Glutamatergic neuron (in vitro differentiated cells): ENCODE measurements around the gene ZNF595. TPM values are rescaled to one million over a fixed set of nuclear protein-coding genes. Genes with fewer than 3 reads are reported as not detected.
"Not testable (repeated sequence)": the region's sequence is repeated elsewhere in the genome, so short reads cannot be mapped to it uniquely, and the experiment has no call there.

ENCODE experiments used
- DNase-seq: peaks from one replicate; pipeline ENCODE4 v3.0.0; 2022
- H3K27ac Mint-ChIP-seq: one replicate; pipeline ENCODE4 v1.8.0; 2020; ENCODE audit warnings: mild to moderate bottlenecking, mixed read lengths, inconsistent platforms; ENCODE audit not compliant: unreplicated experiment
- H3K27me3 Mint-ChIP-seq: one replicate; pipeline ENCODE4 v1.8.0; 2020; ENCODE audit warnings: mild to moderate bottlenecking, moderate library complexity, mixed read lengths, inconsistent platforms; ENCODE audit not compliant: unreplicated experiment
- H3K36me3 Mint-ChIP-seq: one replicate; pipeline ENCODE4 v1.8.0; 2020; ENCODE audit warnings: mild to moderate bottlenecking, mixed read lengths, inconsistent platforms; ENCODE audit not compliant: unreplicated experiment
- H3K4me1 Mint-ChIP-seq: one replicate; pipeline ENCODE4 v1.8.0; 2020; ENCODE audit warnings: mild to moderate bottlenecking, low read depth, mixed read lengths, inconsistent platforms; ENCODE audit not compliant: unreplicated experiment
- H3K4me3 Mint-ChIP-seq: one replicate; pipeline ENCODE4 v1.8.0; 2020; ENCODE audit warnings: mild to moderate bottlenecking, mixed read lengths, inconsistent platforms; ENCODE audit not compliant: unreplicated experiment
- H3K9me3 Mint-ChIP-seq: one replicate; pipeline ENCODE4 v1.8.0; 2020; ENCODE audit warnings: mild to moderate bottlenecking, moderate library complexity, mixed read lengths, inconsistent platforms; ENCODE audit not compliant: unreplicated experiment
- CTCF ChIP-seq: fragments of 200-600 bp; sonication (generic); IDR thresholded peaks from one replicate; pipeline ENCODE4 v1.5.0; 2021; ENCODE audit not compliant: partially characterized antibody, unreplicated experiment
- total RNA-seq: library from RNA; stranded (reverse); fragmentation: NEBNext Ultra II Directional; extraction: Animal tissue kit (Norgen Biotek cat#: 25700); gene quantifications from one replicate; pipeline ENCODE4 v1.2.1, GENCODE V29; 2021; ENCODE audit not compliant: unreplicated experiment

ZNF595 gene
- total RNA-seq, 1 donor from 2014 or later = 17.5 TPM

GRCh38 chr4:120616-121015 is 67.5 kb downstream of the ZNF595 start:
- H3K4me3 Mint-ChIP-seq = no peak overlapping the region

GRCh38 chr4:121408-122084 is 68.4 kb downstream of the ZNF595 start:
- Mint-ChIP-seq H3K27me3 (peaks cover 8% of the 10 kb centered on the region), H3K36me3 (peaks cover 4% of the 10 kb centered on the region), H3K4me3 (no peak overlapping the region), H3K9me3 (peaks cover 2% of the 10 kb centered on the region), H3K27ac (no peak overlapping the region), H3K4me1 (peaks cover 7% of the 10 kb centered on the region)
- TF ChIP-seq CTCF = no peak
- DNase-seq = no peak

More at GRCh38 chr4:120616-121015, 67.5 kb downstream of the ZNF595 start:
- H3K27ac Mint-ChIP-seq = no peak overlapping the region
- peaks cover 4% of the 10 kb centered on the region for H3K27me3 Mint-ChIP-seq
- DNase-seq = no peak
- H3K9me3 Mint-ChIP-seq = peaks cover 2% of the 10 kb centered on the region
- peaks cover 4% of the 10 kb centered on the region for H3K36me3 Mint-ChIP-seq
- peaks cover 2% of the 10 kb centered on the region for H3K4me1 Mint-ChIP-seq
- TF ChIP-seq CTCF = no peak

- not testable (repeated sequence) for H3K9me3 Mint-ChIP-seq
Observed at GRCh38 chr4:123922-124274, 70.8 kb downstream of the ZNF595 start.

GRCh38 chr4:124275-125081 is 71.4 kb downstream of the ZNF595 start, which contains the start of gene ZNF718:
TSS of gene ZNF718 (plus strand) at chr4:124501. CDS start at chr4:124671, 170 bp downstream.
- H3K27me3 Mint-ChIP-seq = peaks cover 8% of the 10 kb centered on the region
- TF ChIP-seq CTCF = no peak
- H3K4me3 Mint-ChIP-seq = peak within 1 kb of the TSS; percentile 99
- H3K4me1 Mint-ChIP-seq = peaks cover 7% of the 10 kb centered on the region
- H3K9me3 Mint-ChIP-seq = peaks cover 2% of the 10 kb centered on the region
- H3K36me3 Mint-ChIP-seq = peaks cover 10% of the 10 kb centered on the region
- peak; percentile 93 for DNase-seq
- peak within 1 kb of the TSS; percentile 99 for H3K27ac Mint-ChIP-seq

More at GRCh38 chr4:123922-124274, 70.8 kb downstream of the ZNF595 start:
- peaks cover 10% of the 10 kb centered on the region for H3K36me3 Mint-ChIP-seq
- not testable (repeated sequence) for DNase-seq, H3K4me1 Mint-ChIP-seq, H3K27me3 Mint-ChIP-seq
- peak overlapping the region; percentile 99 for H3K27ac Mint-ChIP-seq
- H3K4me3 Mint-ChIP-seq = peak overlapping the region; percentile 99

GRCh38 chr4:125091-125771 is 72.1 kb downstream of the ZNF595 start:
- Mint-ChIP-seq H3K4me1 (peaks cover 7% of the 10 kb centered on the region), H3K9me3 (peaks cover 2% of the 10 kb centered on the region), H3K27ac (peak overlapping the region; percentile 99), H3K36me3 (peaks cover 15% of the 10 kb centered on the region), H3K27me3 (peaks cover 8% of the 10 kb centered on the region), H3K4me3 (peak overlapping the region; percentile 99)
- DNase-seq = peak; percentile 55
- no peak for TF ChIP-seq CTCF
